T-helper 17 cell (primary cell): Measurements from ENCODE around the gene MYO16. TPM values are rescaled to one million over a fixed set of nuclear protein-coding genes. Genes with fewer than 3 reads are reported as not detected.

ENCODE experiments used
- ATAC-seq: fragments of 150-1000 bp; cut with Tn5 transposase; 2 replicates; pipeline ENCODE4 v1.10.0; 2021; ENCODE audit warnings: mild to moderate bottlenecking, moderate library complexity
- DNase-seq, 3 donors: peaks; one replicate each; pipeline versions ENCODE4 v3.0.0 to v3.0.0-alpha.2; 2020 to 2021
- H3K9me3 ChIP-seq: one replicate; pipeline ENCODE4 v1.7.0; 2013; ENCODE audit warnings: low read length, mild to moderate bottlenecking; ENCODE audit not compliant: control insufficient read depth, poor library complexity, severe bottlenecking
- H3K27ac Mint-ChIP-seq: one replicate; pipeline ENCODE4 v1.8.0; 2022; ENCODE audit warnings: mild to moderate bottlenecking, moderate library complexity, mixed read lengths
- H3K27me3 Mint-ChIP-seq: one replicate; pipeline ENCODE4 v1.8.0; 2022; ENCODE audit warnings: mixed read lengths
- H3K36me3 Mint-ChIP-seq: one replicate; pipeline ENCODE4 v1.8.0; 2022; ENCODE audit warnings: low read depth, mixed read lengths
- H3K4me1 Mint-ChIP-seq: one replicate; pipeline ENCODE4 v1.8.0; 2022; ENCODE audit warnings: mild to moderate bottlenecking, mixed read lengths
- H3K4me3 Mint-ChIP-seq: one replicate; pipeline ENCODE4 v1.8.0; 2022; ENCODE audit warnings: mild to moderate bottlenecking, moderate library complexity, mixed read lengths
- total RNA-seq, 4 donors: library from RNA in 2 of 4; stranded (reverse) in 2 of 4; gene quantifications; one replicate each; pipeline ENCODE4 v1.2.3 and lab custom pipeline; 2022 to 2026

The MYO16 gene
- total RNA-seq, 2 donors from 2014 or later, result 0.42 to 0.45 TPM

DNA sequence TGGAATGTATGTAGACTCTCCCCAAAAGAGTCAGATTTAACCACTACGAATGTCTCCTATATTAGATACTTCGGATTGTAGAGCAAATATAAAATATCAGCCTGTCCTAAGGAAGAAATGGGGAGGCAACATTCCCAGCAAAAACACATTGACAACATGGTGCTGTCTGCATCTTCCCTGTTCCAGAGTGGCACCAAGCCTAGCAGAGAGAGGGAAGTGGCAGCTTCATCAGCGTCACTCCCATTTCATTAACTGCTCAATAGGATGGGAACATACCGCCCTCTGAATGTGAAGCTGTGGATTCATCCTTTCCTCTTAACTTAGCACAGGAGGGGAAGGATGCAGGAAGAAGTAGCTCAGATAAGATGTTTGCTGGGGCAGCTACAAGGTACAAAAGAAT, 45.4 kb downstream of the MYO16 start:
- no peak overlapping the region for H3K27ac Mint-ChIP-seq
- no peaks in the 10 kb centered on the region for H3K36me3 Mint-ChIP-seq
- DNase-seq (no peak), ATAC-seq (no peak)
- peaks cover 20% of the 10 kb centered on the region for H3K27me3 Mint-ChIP-seq
- H3K4me3 Mint-ChIP-seq, result no peak overlapping the region
- peaks cover 2% of the 10 kb centered on the region for H3K4me1 Mint-ChIP-seq
- no peaks in the 10 kb centered on the region for H3K9me3 ChIP-seq

DNA sequence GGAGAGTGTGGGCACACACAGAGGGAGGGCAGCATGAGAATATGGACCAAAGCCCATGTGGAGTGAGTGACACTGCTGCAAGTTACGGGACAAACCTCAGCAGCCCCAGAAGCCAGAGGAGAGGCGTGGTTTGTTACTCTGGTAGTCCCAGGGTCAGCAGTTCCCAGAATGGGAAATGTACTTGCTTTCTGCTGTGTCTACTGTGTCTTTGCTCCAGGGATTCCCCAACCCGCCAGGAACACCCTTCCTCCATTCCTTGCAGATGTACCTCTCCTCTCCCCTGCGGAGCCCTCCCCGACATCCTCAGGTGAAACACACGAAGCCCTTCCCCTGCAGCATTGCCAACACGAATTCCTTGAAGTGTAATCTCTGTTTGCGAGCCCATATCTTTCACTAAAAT, 47.2 kb downstream of the MYO16 start:
- no peak overlapping the region for H3K27ac Mint-ChIP-seq
- H3K36me3 Mint-ChIP-seq, result no peaks in the 10 kb centered on the region
- DNase-seq (no peak), ATAC-seq (no peak)
- peaks cover 28% of the 10 kb centered on the region for H3K27me3 Mint-ChIP-seq
- H3K4me3 Mint-ChIP-seq, result no peak overlapping the region
- no peaks in the 10 kb centered on the region for H3K9me3 ChIP-seq
- H3K4me1 Mint-ChIP-seq, result peaks cover 2% of the 10 kb centered on the region

DNA sequence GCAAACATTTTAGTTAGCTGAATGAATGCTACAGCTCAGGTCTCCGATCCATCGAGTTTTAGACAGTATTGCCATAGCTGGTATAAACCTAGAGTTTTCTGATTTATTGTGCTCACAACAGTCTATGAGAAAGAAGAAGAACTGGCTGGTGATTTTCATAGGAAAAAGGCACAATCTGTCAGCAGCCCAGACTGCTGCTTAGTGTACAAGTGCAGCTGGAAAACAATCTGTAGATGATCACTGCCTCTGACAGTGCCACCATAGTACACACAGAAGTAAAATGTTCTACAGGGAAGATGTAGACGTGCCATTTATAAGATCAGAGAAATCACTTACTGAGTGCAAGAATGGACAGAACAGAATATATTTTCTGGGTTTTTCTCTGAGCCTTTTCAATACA, 48.4 kb downstream of the MYO16 start:
- Mint-ChIP-seq H3K27ac (no peak overlapping the region), H3K4me3 (no peak overlapping the region), H3K27me3 (peaks cover 35% of the 10 kb centered on the region), H3K4me1 (peaks cover 2% of the 10 kb centered on the region), H3K36me3 (no peaks in the 10 kb centered on the region)
- no peak for ATAC-seq
- no peak for DNase-seq
- no peaks in the 10 kb centered on the region for H3K9me3 ChIP-seq

DNA sequence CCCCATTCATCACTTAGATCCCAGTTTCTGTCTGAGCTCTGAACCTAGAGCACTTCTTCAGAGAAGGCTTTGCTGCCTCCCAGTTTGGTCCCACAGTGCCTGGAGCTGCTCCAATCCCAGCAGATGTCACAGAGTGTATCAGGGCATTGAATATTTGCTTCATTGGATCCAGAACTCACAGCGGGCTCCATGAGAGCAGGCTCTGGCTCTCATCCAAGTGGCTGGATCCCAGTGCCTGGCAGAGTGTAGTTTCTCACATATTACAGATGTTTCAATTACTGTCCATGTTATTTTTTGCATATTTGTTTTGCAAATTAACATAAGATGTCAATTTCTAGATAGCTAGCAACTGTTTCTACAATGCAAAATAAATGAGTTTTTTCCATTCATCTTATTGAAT, 50.6 kb downstream of the MYO16 start:
- no peak for DNase-seq
- H3K9me3 ChIP-seq, result no peaks in the 10 kb centered on the region
- no peak overlapping the region for H3K27ac Mint-ChIP-seq
- peaks cover 40% of the 10 kb centered on the region for H3K27me3 Mint-ChIP-seq
- ATAC-seq, result no peak
- H3K4me3 Mint-ChIP-seq, result no peak overlapping the region
- peaks cover 2% of the 10 kb centered on the region for H3K4me1 Mint-ChIP-seq
- no peaks in the 10 kb centered on the region for H3K36me3 Mint-ChIP-seq

DNA sequence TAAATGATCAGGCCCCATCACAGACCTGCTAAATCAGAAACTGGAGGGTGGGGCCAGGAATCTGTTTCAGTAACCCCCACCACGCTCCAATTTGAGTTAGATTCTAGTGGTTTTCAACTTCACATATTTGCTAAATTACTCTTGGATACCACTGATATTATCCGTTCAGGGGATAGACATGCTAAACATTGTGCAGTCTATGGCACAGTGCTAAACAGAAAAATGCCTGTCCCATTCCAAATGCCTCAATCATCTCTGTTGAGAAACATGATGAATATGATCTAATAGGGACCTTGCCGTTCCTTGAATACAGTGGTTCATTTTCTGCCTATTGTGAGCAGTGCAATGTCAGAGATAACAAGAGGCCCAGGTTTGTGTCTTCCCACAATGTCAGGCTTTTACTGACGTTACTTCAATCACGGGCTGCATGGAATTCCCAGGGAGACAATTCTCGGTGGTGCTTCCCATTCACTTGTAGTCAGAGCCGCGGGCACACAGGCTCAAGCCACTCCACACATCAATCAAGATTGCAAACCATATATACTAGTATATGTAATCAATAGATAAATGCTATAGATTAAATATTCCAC, 52.7 kb downstream of the MYO16 start:
- ATAC-seq, result no peak
- no peaks in the 10 kb centered on the region for H3K9me3 ChIP-seq
- H3K27ac Mint-ChIP-seq, result no peak overlapping the region

DNA sequence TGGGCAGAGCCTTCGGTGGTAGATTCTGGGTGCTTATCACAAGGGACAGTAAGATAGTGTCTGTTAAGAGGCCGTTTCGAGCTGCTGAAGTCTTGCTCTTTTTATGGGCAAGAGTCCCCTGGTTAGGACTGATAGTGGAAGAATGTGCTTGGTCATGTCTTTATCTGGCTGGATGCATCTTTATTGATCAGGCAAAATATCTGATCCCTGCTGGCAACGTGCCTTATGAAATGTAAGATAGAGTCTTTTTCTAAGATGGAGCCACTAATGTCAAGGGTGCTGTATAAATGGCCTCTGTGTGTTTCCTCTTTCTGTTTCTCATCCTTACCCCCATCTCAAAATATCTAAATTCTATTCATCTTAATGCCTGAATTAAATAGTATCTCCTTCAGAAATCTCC, 53.3 kb downstream of the MYO16 start:
- no peaks in the 10 kb centered on the region for H3K36me3 Mint-ChIP-seq
- H3K4me3 Mint-ChIP-seq, result no peak overlapping the region
- DNase-seq, result no peak
- no peak overlapping the region for H3K27ac Mint-ChIP-seq
- ATAC-seq, result no peak
- peaks cover 31% of the 10 kb centered on the region for H3K27me3 Mint-ChIP-seq
- peaks cover 2% of the 10 kb centered on the region for H3K4me1 Mint-ChIP-seq
- no peaks in the 10 kb centered on the region for H3K9me3 ChIP-seq

More for the DNA sequence above, 52.7 kb downstream of the MYO16 start:
- Mint-ChIP-seq H3K4me1 (peaks cover 2% of the 10 kb centered on the region), H3K27me3 (peaks cover 34% of the 10 kb centered on the region), H3K36me3 (no peaks in the 10 kb centered on the region), H3K4me3 (no peak overlapping the region)
- DNase-seq, result no peak

DNA sequence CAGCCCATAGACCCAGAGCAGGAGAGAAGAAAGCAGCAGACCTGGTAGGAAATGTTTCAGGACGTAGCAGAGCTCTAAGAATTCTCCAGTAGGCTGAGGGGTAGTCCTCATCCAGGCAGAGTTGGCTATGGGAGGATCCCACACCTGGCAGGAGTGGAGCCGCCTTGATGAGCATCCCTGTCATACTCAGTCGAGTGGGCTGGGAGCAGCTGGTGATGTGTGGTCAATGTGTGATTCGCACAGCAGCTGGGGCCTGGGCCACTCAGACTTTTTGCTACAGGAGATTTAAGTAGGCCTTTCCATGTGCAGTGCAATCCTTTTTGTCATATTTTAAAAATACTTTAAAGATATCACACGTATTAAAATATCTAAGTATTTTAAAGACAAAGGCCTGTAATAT, 56.6 kb downstream of the MYO16 start:
- Mint-ChIP-seq H3K36me3 (no peaks in the 10 kb centered on the region), H3K27ac (no peak overlapping the region), H3K4me1 (no peaks in the 10 kb centered on the region), H3K4me3 (no peak overlapping the region), H3K27me3 (peaks cover 18% of the 10 kb centered on the region)
- ATAC-seq, result no peak
- H3K9me3 ChIP-seq, result no peaks in the 10 kb centered on the region
- DNase-seq, result no peak

DNA sequence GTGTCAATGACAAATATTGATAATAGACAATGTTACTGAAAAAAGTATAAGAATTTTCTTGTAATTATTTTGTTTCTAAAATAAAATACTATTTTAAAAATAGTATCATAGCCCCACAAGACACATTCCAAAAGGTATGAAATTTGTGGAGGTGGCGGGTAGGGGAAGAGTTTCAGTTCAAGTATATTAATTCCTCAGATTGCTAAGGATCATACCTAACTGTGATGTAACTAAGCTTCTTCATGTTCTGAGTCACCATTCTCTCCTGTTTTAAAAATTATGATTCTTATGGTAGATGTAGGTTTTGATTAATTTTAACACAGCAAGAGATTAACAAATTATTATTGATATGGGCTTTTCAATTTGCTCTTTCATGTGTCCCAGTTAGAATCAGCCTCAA, 61.3 kb downstream of the MYO16 start:
- DNase-seq, result no peak
- H3K9me3 ChIP-seq, result no peaks in the 10 kb centered on the region
- Mint-ChIP-seq H3K4me1 (no peaks in the 10 kb centered on the region), H3K27me3 (no peaks in the 10 kb centered on the region), H3K27ac (no peak overlapping the region), H3K4me3 (no peak overlapping the region), H3K36me3 (no peaks in the 10 kb centered on the region)
- no peak for ATAC-seq

DNA sequence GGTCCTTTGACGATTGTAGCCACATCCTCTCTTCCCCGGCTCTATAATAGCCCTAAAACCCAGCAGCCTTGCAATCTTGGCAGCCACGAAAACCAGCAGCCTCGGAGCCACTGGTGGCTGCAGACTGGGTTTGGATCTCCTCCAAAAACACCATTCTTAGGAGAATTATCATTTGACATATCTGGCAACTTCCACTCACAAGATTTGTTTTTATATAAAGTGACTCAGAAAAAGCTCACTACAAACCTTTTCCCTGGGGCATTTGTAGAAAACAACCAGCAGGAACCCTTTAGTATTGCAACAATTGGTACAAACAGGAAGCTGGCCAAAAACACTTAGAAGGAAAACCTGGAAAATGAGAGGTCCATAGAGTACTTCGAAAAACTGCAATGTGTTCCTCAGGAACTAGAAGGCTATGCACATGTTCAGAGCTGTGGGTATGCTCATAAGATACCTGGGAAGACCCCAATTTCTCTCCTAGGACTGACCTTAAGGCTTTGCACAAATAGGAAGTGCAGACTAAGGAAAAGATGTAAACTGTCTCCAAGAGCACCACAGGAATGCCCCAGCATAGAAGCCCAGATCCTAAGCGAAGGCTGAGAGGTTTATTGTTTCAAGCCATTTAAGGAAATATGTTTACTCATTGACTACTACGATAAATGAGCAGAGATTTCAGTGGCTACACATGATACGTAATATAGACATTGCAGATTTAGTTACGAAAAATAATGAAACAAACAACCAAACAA, 71.2 kb downstream of the MYO16 start:
- Mint-ChIP-seq H3K36me3 (no peaks in the 10 kb centered on the region), H3K4me1 (no peaks in the 10 kb centered on the region), H3K4me3 (no peak overlapping the region), H3K27me3 (no peaks in the 10 kb centered on the region), H3K27ac (no peak overlapping the region)
- no peak for ATAC-seq
- DNase-seq, result no peak
- peaks cover 2% of the 10 kb centered on the region for H3K9me3 ChIP-seq

DNA sequence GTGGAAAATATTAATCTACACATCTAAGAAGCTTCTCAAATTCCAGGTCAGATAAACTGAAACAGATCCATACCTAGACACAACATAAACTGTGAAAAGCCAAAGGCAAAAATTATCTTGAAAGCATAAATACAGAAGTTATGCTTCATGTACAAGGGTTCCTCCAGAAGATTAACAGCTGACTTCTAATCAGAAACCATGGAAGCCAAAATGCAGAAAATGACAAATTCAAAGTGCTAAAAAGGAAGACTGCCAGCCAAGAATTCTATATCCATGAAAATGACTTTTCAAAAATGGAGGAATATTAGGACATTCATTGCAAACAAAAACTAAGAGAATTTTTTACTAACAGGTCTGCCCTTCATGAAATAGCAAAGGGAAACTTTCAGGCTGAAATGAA, 72.8 kb downstream of the MYO16 start:
- no peak for ATAC-seq
- Mint-ChIP-seq H3K27me3 (no peaks in the 10 kb centered on the region), H3K27ac (no peak overlapping the region), H3K36me3 (no peaks in the 10 kb centered on the region), H3K4me3 (no peak overlapping the region), H3K4me1 (no peaks in the 10 kb centered on the region)
- peaks cover 2% of the 10 kb centered on the region for H3K9me3 ChIP-seq
- no peak for DNase-seq

DNA sequence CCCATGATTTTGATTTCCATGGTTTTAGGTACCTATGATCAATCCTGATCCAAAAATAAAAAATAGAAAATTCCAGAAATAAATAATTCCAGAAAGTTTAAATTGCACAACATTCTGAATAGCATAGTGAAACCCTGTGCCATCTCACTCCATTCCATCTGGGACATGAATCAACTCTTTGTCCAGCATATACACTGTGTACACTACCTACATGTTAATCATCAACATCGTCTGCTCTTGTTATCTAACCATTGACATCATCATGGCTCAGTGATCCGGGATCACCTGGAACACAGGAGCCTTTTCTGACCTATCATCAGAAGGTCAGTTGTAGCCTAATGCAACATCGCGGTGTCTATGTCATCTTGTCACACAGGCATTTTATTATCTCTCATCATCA, 75.6 kb downstream of the MYO16 start:
- no peaks in the 10 kb centered on the region for H3K36me3 Mint-ChIP-seq
- H3K4me3 Mint-ChIP-seq, result no peak overlapping the region
- no peak for DNase-seq

DNA sequence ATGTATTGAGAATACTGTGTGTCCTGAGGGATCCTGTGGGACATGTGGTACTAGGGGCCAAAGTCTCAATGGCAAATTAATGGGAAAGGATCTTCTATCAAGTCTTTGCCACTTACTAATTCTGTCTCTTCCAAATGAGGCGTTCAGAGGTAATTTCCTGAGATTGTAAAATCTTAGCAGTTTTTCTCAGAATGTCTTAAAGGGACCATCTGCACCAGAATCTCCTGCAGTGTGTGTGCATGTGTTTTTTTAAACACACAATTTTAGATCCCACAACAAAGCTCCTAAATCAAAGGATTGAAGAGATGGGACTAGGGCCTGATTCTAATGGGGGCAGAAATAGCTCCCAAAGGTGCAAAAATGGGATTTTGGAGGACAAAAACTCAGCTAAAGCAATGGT, 78.2 kb downstream of the MYO16 start:
- no peak for DNase-seq

More for the DNA sequence above, 75.6 kb downstream of the MYO16 start:
- peaks cover 2% of the 10 kb centered on the region for H3K9me3 ChIP-seq
- Mint-ChIP-seq H3K4me1 (no peaks in the 10 kb centered on the region), H3K27ac (no peak overlapping the region), H3K27me3 (no peaks in the 10 kb centered on the region)
- ATAC-seq, result no peak

DNA sequence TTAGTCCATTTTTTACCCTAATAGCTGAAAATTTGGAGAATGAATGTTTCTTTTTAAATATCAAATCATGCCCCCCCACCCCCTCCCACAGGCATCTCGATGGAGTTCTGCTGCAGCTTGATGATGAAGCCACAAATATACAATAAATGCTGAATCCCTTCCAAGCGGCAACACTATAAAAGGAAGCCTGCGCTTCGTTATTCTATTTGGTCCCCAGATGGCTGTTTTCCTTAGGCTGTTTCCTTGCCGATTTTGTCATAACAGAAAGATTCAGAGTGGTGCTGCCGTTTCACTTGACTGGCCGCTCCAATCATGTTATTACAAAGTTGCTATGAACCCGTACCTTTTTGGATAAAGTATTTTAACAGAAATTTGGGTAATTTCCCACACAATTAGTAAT, 79.5 kb downstream of the MYO16 start:
- Mint-ChIP-seq H3K4me1 (no peaks in the 10 kb centered on the region), H3K4me3 (no peak overlapping the region), H3K27ac (no peak overlapping the region), H3K36me3 (no peaks in the 10 kb centered on the region), H3K27me3 (peaks cover under 1% of the 10 kb centered on the region)
- H3K9me3 ChIP-seq, result peaks cover under 1% of the 10 kb centered on the region
- ATAC-seq (no peak), DNase-seq (no peak)

More for the DNA sequence above, 78.2 kb downstream of the MYO16 start:
- Mint-ChIP-seq H3K36me3 (no peaks in the 10 kb centered on the region), H3K4me1 (no peaks in the 10 kb centered on the region), H3K27ac (no peak overlapping the region), H3K27me3 (no peaks in the 10 kb centered on the region), H3K4me3 (no peak overlapping the region)
- ATAC-seq, result no peak
- peaks cover 2% of the 10 kb centered on the region for H3K9me3 ChIP-seq

DNA sequence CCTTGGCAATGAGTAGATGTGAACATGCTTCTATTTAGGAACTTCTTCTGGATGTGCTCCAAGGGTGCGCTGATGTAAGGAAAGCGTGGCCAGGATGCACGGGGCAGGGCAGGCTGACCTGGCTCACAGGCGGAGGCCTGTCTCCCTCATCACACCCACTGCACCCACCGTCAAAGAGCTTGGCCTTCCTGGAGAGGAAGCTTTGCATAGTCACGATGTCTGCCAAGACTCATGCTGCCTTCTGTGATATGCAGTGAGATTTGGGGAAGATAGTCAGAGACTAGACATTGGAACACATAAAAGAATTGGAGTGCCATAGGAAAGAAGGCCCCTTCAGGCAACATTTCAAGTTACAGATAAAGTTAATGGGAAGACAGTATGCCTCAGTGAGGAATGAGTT, 82.0 kb downstream of the MYO16 start:
- ATAC-seq (no peak), DNase-seq (no peak)
- Mint-ChIP-seq H3K36me3 (no peaks in the 10 kb centered on the region), H3K4me1 (no peaks in the 10 kb centered on the region), H3K27ac (no peak overlapping the region), H3K4me3 (no peak overlapping the region), H3K27me3 (peaks cover 14% of the 10 kb centered on the region)
- H3K9me3 ChIP-seq, result no peaks in the 10 kb centered on the region
